Neural progenitor cell (in vitro differentiated cells): ENCODE data around the gene HNRNPK. TPM values are rescaled to one million over a fixed set of nuclear protein-coding genes. Genes with fewer than 3 reads are reported as not detected.

Source experiments
- DNase-seq: peaks from one replicate; pipeline ENCODE4 v3.0.0-alpha.2; 2016; ENCODE audit warnings: low spot score
- H2AFZ ChIP-seq: fragments of 200-600 bp; sonication (generic); replicated peaks from 2 replicates; pipeline ENCODE4 v1.6.1; 2016; ENCODE audit warnings: antibody characterized with exemption
- H3F3A ChIP-seq: fragments of 200-600 bp; sonication (generic); 2 replicates; pipeline ENCODE4 v1.6.1; 2016; ENCODE audit warnings: antibody characterized with exemption, low read depth
- H3K27ac ChIP-seq: fragments of 200-600 bp; sonication (generic); 2 replicates; pipeline ENCODE4 v1.5.1; 2016; ENCODE audit warnings: mild to moderate bottlenecking
- H3K27me3 ChIP-seq: fragments of 200-600 bp; sonication (generic); 2 replicates; pipeline ENCODE4 v1.6.1; 2016; ENCODE audit warnings: mild to moderate bottlenecking, moderate library complexity
- H3K36me3 ChIP-seq: fragments of 200-600 bp; sonication (generic); 2 replicates; pipeline ENCODE4 v1.5.1; 2016
- H3K4me1 ChIP-seq: fragments of 200-600 bp; sonication (generic); 2 replicates; pipeline ENCODE4 v1.6.1; 2016; ENCODE audit warnings: mixed run types
- H3K4me2 ChIP-seq: fragments of 200-600 bp; sonication (generic); 2 replicates; pipeline ENCODE4 v1.6.1; 2016
- H3K4me3 ChIP-seq: fragments of 200-600 bp; sonication (generic); 2 replicates; pipeline ENCODE4 v1.5.1; 2016
- H3K79me2 ChIP-seq: fragments of 200-600 bp; sonication (generic); 2 replicates; pipeline ENCODE4 v1.6.1; 2016; ENCODE audit warnings: low read depth
- H3K9ac ChIP-seq: fragments of 200-600 bp; sonication (generic); 2 replicates; pipeline ENCODE4 v1.6.1; 2016
- H3K9me3 ChIP-seq: fragments of 200-600 bp; sonication (generic); 2 replicates; pipeline ENCODE4 v1.5.1; 2016; ENCODE audit warnings: low read depth
- H4K20me1 ChIP-seq: fragments of 200-600 bp; sonication (generic); 2 replicates; pipeline ENCODE4 v1.6.1; 2016; ENCODE audit warnings: low read depth
- H3K27ac Mint-ChIP-seq: 3 replicates; pipeline ENCODE4 v1.8.0; 2021; ENCODE audit warnings: mixed read lengths
- H3K27me3 Mint-ChIP-seq: 2 replicates; pipeline ENCODE4 v1.8.0; 2022; ENCODE audit warnings: low read depth, mild to moderate bottlenecking, inconsistent platforms, moderate library complexity, mixed read lengths; ENCODE audit not compliant: insufficient read depth
- H3K36me3 Mint-ChIP-seq: 3 replicates; pipeline ENCODE4 v1.8.0; 2021; ENCODE audit warnings: mixed read lengths
- H3K4me1 Mint-ChIP-seq: 3 replicates; pipeline ENCODE4 v1.8.0; 2021; ENCODE audit warnings: mixed read lengths
- H3K4me3 Mint-ChIP-seq: 3 replicates; pipeline ENCODE4 v1.8.0; 2021; ENCODE audit warnings: mild to moderate bottlenecking, moderate library complexity, mixed read lengths
- H3K9me3 Mint-ChIP-seq: 3 replicates; pipeline ENCODE4 v1.8.0; 2020; ENCODE audit warnings: mixed read lengths
- CTCF ChIP-seq: fragments of 200-600 bp; sonication (generic); IDR thresholded peaks from 2 replicates; pipeline ENCODE4 v1.5.1; 2017; ENCODE audit warnings: antibody characterized with exemption, mild to moderate bottlenecking
- EZH2 ChIP-seq: fragments of 200-600 bp; sonication (generic); IDR thresholded peaks from 2 replicates; pipeline ENCODE4 v1.6.1; 2017; ENCODE audit warnings: antibody characterized with exemption, mild to moderate bottlenecking, moderate library complexity
- EZH2phosphoT487 ChIP-seq: fragments of 200-600 bp; sonication (generic); IDR thresholded peaks from 2 replicates; pipeline ENCODE4 v1.6.1; 2017; ENCODE audit warnings: antibody characterized with exemption
- total RNA-seq: library from RNA; depleted of rRNA; stranded (reverse); fragments of >200 nt; gene quantifications from 2 replicates; pipeline ENCODE4 v1.2.3, GENCODE V29; 2015; ENCODE audit warnings: low replicate concordance

The HNRNPK gene
- total RNA-seq, 1 donor from 2014 or later = 1,406 TPM

GRCh38 chr9:83965350-83966208, 14.4 kb downstream of the HNRNPK start:
- peaks cover 54% of the 10 kb centered on the region for H4K20me1 ChIP-seq
- Mint-ChIP-seq H3K4me3 (no peak overlapping the region), H3K36me3 (peaks cover 23% of the 10 kb centered on the region), H3K4me1 (no peaks in the 10 kb centered on the region), H3K27me3 (peaks cover 5% of the 10 kb centered on the region), H3K27ac (no peak overlapping the region), H3K9me3 (no peaks in the 10 kb centered on the region)
- no peak overlapping the region for H2AFZ ChIP-seq
- TF ChIP-seq EZH2phosphoT487 (no peak), CTCF (no peak), EZH2 (no peak)
- no peak overlapping the region for H3K4me2 ChIP-seq
- no peaks in the 10 kb centered on the region for H3K27me3 ChIP-seq
- peak overlapping the region; percentile 23 for H3K27ac ChIP-seq
- H3K4me1 ChIP-seq = no peaks in the 10 kb centered on the region
- peaks cover 62% of the 10 kb centered on the region for H3F3A ChIP-seq
- H3K79me2 ChIP-seq = peaks cover 23% of the 10 kb centered on the region
- peaks cover 31% of the 10 kb centered on the region for H3K36me3 ChIP-seq
- no peak for DNase-seq
- H3K9me3 ChIP-seq = no peaks in the 10 kb centered on the region
- no peak overlapping the region for H3K4me3 ChIP-seq
- no peak overlapping the region for H3K9ac ChIP-seq

- Mint-ChIP-seq H3K4me3 (no peak overlapping the region), H3K4me1 (no peaks in the 10 kb centered on the region), H3K27ac (no peak overlapping the region), H3K27me3 (peaks cover 5% of the 10 kb centered on the region), H3K36me3 (peaks cover 20% of the 10 kb centered on the region), H3K9me3 (no peaks in the 10 kb centered on the region)
- no peak for DNase-seq
- peaks cover 56% of the 10 kb centered on the region for H3F3A ChIP-seq
- no peak overlapping the region for H2AFZ ChIP-seq
- H3K36me3 ChIP-seq = peaks cover 25% of the 10 kb centered on the region
- H3K9me3 ChIP-seq = no peaks in the 10 kb centered on the region
- peaks cover 48% of the 10 kb centered on the region for H4K20me1 ChIP-seq
- no peaks in the 10 kb centered on the region for H3K27me3 ChIP-seq
- no peak overlapping the region for H3K4me2 ChIP-seq
- peak overlapping the region; percentile 23 for H3K27ac ChIP-seq
- peaks cover 16% of the 10 kb centered on the region for H3K79me2 ChIP-seq
- no peak overlapping the region for H3K4me3 ChIP-seq
- TF ChIP-seq EZH2 (no peak), EZH2phosphoT487 (no peak), CTCF (no peak)
- H3K9ac ChIP-seq = no peak overlapping the region
- H3K4me1 ChIP-seq = no peaks in the 10 kb centered on the region
These were observed 15.1 kb downstream of the HNRNPK start for GRCh38 chr9:83964973-83965349.

GRCh38 chr9:83962165-83962564, 17.9 kb downstream of the HNRNPK start:
- H3K27me3 ChIP-seq = no peaks in the 10 kb centered on the region
- H3K79me2 ChIP-seq = no peaks in the 10 kb centered on the region
- Mint-ChIP-seq H3K9me3 (no peaks in the 10 kb centered on the region), H3K36me3 (peaks cover 5% of the 10 kb centered on the region), H3K27me3 (peaks cover 10% of the 10 kb centered on the region), H3K27ac (no peak overlapping the region), H3K4me3 (no peak overlapping the region), H3K4me1 (no peaks in the 10 kb centered on the region)
- H2AFZ ChIP-seq = no peak overlapping the region
- no peak overlapping the region for H3K4me3 ChIP-seq
- no peaks in the 10 kb centered on the region for H3K4me1 ChIP-seq
- H3K9me3 ChIP-seq = no peaks in the 10 kb centered on the region
- peaks cover 28% of the 10 kb centered on the region for H3F3A ChIP-seq
- DNase-seq = no peak
- no peak overlapping the region for H3K27ac ChIP-seq
- peaks cover under 1% of the 10 kb centered on the region for H3K36me3 ChIP-seq
- no peak overlapping the region for H3K9ac ChIP-seq
- no peak overlapping the region for H3K4me2 ChIP-seq
- TF ChIP-seq CTCF = no peak
- TF ChIP-seq EZH2phosphoT487 = no peak
- TF ChIP-seq EZH2 = no peak
- peaks cover 22% of the 10 kb centered on the region for H4K20me1 ChIP-seq
